PC-3 (cell line): ENCODE data around the gene ALCAM.

Experiments used
- CTCF ChIP-seq: fragments of 300-600 bp; sonication (generic); conservative IDR thresholded peaks from 2 replicates; pipeline ENCODE4 v1.5.1; 2017; ENCODE audit warnings: antibody characterized with exemption, low read depth, mild to moderate bottlenecking, low read length
- EZH2 ChIP-seq: fragments of 300-600 bp; sonication (generic); IDR thresholded peaks from one replicate; pipeline ENCODE4 v1.6.1; 2017; ENCODE audit warnings: antibody characterized with exemption, mild to moderate bottlenecking, low read length; ENCODE audit not compliant: unreplicated experiment
- EZH2phosphoT487 ChIP-seq: fragments of 300-600 bp; sonication (generic); IDR thresholded peaks from 2 replicates; pipeline ENCODE4 v1.6.1; 2018; ENCODE audit warnings: mild to moderate bottlenecking, antibody characterized with exemption, low read length, borderline replicate concordance

GRCh38 chr3:105368566-105369499, 2.1 kb downstream of the ALCAM start:
- TF ChIP-seq CTCF: no peak
- TF ChIP-seq EZH2phosphoT487: no peak
- no peak for TF ChIP-seq EZH2
